Measurements from ENCODE around the gene VPS37B. TPM values are rescaled to one million over a fixed set of nuclear protein-coding genes. Genes with fewer than 3 reads are reported as not detected.
"Not testable (repeated sequence)": the region's sequence is repeated elsewhere in the genome, so short reads cannot be mapped to it uniquely, and the experiment has no call there.

VPS37B gene
- total and polyA plus RNA-seq, 2 donors (not counting 3 experiments of a cell fraction or from before 2014, with no cell fraction given), result 39.5 to 45.9 TPM

- peaks cover 30% of the 10 kb centered on the region for H3K4me1 ChIP-seq (ENCODE audit: control insufficient read depth, extremely low read depth, insufficient read depth, low read length)
- DNase-seq (ENCODE audit: low read depth, low spot score); H3K27ac ChIP-seq (ENCODE audit: insufficient read depth, low read depth, low read length); H3K36me3 ChIP-seq (ENCODE audit: control insufficient read depth in 2 of 2, extremely low read depth in 1 of 2, insufficient read depth in 2 of 2, low read length in 2 of 2); H2AFZ ChIP-seq (ENCODE audit: low read depth, low read length); H3K9ac ChIP-seq (replicated peaks; ENCODE audit: extremely low read depth, insufficient read depth, low read length); BruUV-seq (replicated peaks); H4K20me1 ChIP-seq (replicated peaks; ENCODE audit: control insufficient read depth, extremely low read depth, insufficient read depth, low read length); H3K9me3 ChIP-seq (replicated peaks; ENCODE audit: control insufficient read depth, insufficient read depth, low read length); H3K4me3 ChIP-seq (replicated peaks in 1 of 3; ENCODE audit: insufficient read depth in 1 of 3, low read depth in 1 of 3, low read length in 3 of 3); FAIRE-seq; H3K9me1 ChIP-seq (replicated peaks; ENCODE audit: control insufficient read depth, extremely low read depth, insufficient read depth, low read length); dilution Hi-C loops (cut with MboI; ENCODE audit: extremely low pct_ligation_motif_present, low sequenced_read_pairs); POLR2A ChIA-PET; H3K79me2 ChIP-seq (ENCODE audit: control insufficient read depth, insufficient read depth, low read length); H3K27me3 ChIP-seq (ENCODE audit: control insufficient read depth in 2 of 2, insufficient read depth in 2 of 2, low read length in 2 of 2); H3K4me2 ChIP-seq (ENCODE audit: insufficient read depth, low read length): not testable (repeated sequence)
- intact Hi-C loops (cut with micrococcal nuclease), result loop anchor here (5.0 kb wide), 1 partner anchor 44 kb away; the partner anchor contains the start of gene VPS37B
- CTCF ChIA-PET, result interaction anchor here (19.1 kb wide), 1 partner anchor 81 kb away, joined by 200 read pairs; no protein-coding TSS in a partner anchor
- peak; percentile 8 for TF ChIP-seq FOS (IDR thresholded peaks at IDR 0.05; ENCODE audit: borderline replicate concordance, insufficient read depth, low read length)
Measured at GRCh38 chr12:122941351-122941750, 45.4 kb upstream of the VPS37B start.

GRCh38 chr12:122939125-122939524 is 43.2 kb upstream of the VPS37B start:
- H4K20me1 ChIP-seq (replicated peaks; ENCODE audit: control insufficient read depth, extremely low read depth, insufficient read depth, low read length), result no peaks in the 10 kb centered on the region
- ChIA-PET CTCF (interaction anchor here (1.3 kb wide), 1 partner anchor 79 kb away, joined by 3 read pairs; no protein-coding TSS in a partner anchor), POLR2A (no interaction called here)
- H3K4me3 ChIP-seq (replicated peaks in 1 of 3; ENCODE audit: insufficient read depth in 1 of 3, low read depth in 1 of 3, low read length in 3 of 3), result no peak overlapping the region
- H3K9me3 ChIP-seq (replicated peaks; ENCODE audit: control insufficient read depth, insufficient read depth, low read length), result no peaks in the 10 kb centered on the region
- H3K9ac ChIP-seq (replicated peaks; ENCODE audit: extremely low read depth, insufficient read depth, low read length), result no peak overlapping the region
- no peaks in the 10 kb centered on the region for H3K27me3 ChIP-seq (ENCODE audit: control insufficient read depth in 2 of 2, insufficient read depth in 2 of 2, low read length in 2 of 2)
- no peak overlapping the region for H3K27ac ChIP-seq (ENCODE audit: insufficient read depth, low read depth, low read length)
- H3K36me3 ChIP-seq (ENCODE audit: control insufficient read depth in 2 of 2, extremely low read depth in 1 of 2, insufficient read depth in 2 of 2, low read length in 2 of 2), result peaks cover 0 to 2% of the 10 kb centered on the region in 2 experiments
- BruUV-seq (replicated peaks), result no TSS peak
- no peak overlapping the region for H3K4me2 ChIP-seq (ENCODE audit: insufficient read depth, low read length)
- DNase-seq (ENCODE audit: low read depth, low spot score) (no peak), FAIRE-seq (no peak)
- peaks cover 16% of the 10 kb centered on the region for H3K4me1 ChIP-seq (ENCODE audit: control insufficient read depth, extremely low read depth, insufficient read depth, low read length)
- TF ChIP-seq FOS (IDR thresholded peaks at IDR 0.05; ENCODE audit: borderline replicate concordance, insufficient read depth, low read length), result no peak
- no peak for TF ChIP-seq MAX (IDR thresholded peaks at IDR 0.05; ENCODE audit: insufficient read depth, insufficient read length)
- TF ChIP-seq POLR2AphosphoS5 (IDR thresholded peaks at IDR 0.05; ENCODE audit: insufficient read depth, low read depth, low read length), result no peak
- no peak for TF ChIP-seq CTCF (IDR thresholded peaks at IDR 0.05; ENCODE audit: extremely low read depth in 1 of 2, insufficient read depth in 1 of 2, low read depth in 1 of 2, low read length in 2 of 2)
- TF ChIP-seq POLR2A (IDR thresholded peaks at IDR 0.05; ENCODE audit: low read depth, low read length), result no peak
- no peak for TF ChIP-seq EZH2 (IDR thresholded peaks at IDR 0.05; ENCODE audit: borderline replicate concordance, low read depth, low read length, severe bottlenecking)
- TF ChIP-seq JUN (IDR thresholded peaks at IDR 0.05; ENCODE audit: borderline replicate concordance, insufficient read depth, insufficient read length, low read depth), result no peak
- TF ChIP-seq MYC (IDR thresholded peaks at IDR 0.05; ENCODE audit: low read depth, low read length), result no peak
- no peak for TF ChIP-seq GATA2 (IDR thresholded peaks at IDR 0.05; ENCODE audit: insufficient read depth, insufficient read length, low read depth, low read length)
- H3K9me1 ChIP-seq (replicated peaks; ENCODE audit: control insufficient read depth, extremely low read depth, insufficient read depth, low read length), result no peaks in the 10 kb centered on the region
- no peaks in the 10 kb centered on the region for H3K79me2 ChIP-seq (ENCODE audit: control insufficient read depth, insufficient read depth, low read length)
- no peak overlapping the region for H2AFZ ChIP-seq (ENCODE audit: low read depth, low read length)
- dilution Hi-C loops (cut with MboI; ENCODE audit: extremely low pct_ligation_motif_present, low sequenced_read_pairs) (no loop called here), intact Hi-C loops (cut with micrococcal nuclease) (no loop called here)
